H1 (cell line): ENCODE results near the gene HIPK3. TPM values are rescaled to one million over a fixed set of nuclear protein-coding genes. Genes with fewer than 3 reads are reported as not detected.

Source experiments
- CTCF ChIA-PET: fragments of 300-600 bp; sonication (Branson Sonifier 250); formaldehyde crosslinking; loops from one replicate; lab custom pipeline; 2021; ENCODE audit not compliant: partially characterized antibody; lab: Charles Lee
- POLR2A ChIA-PET: fragments of 300-600 bp; sonication (Branson Sonifier 250); formaldehyde crosslinking; loops from one replicate; lab custom pipeline; 2021; ENCODE audit warnings: inconsistent platforms; ENCODE audit not compliant: partially characterized antibody; lab: Charles Lee
- DNase-seq, 2 experiments: peaks; one replicate each; pipeline versions ENCODE4 v3.0.0 to v3.0.0-alpha.2; 2010 to 2022; ENCODE audit warnings: low spot score in 2 of 2, low read depth in 1 of 2, mixed read lengths in 1 of 2
- FAIRE-seq: peaks from 2 replicates; lab custom pipeline; 2011; peaks lifted over from hg19 to GRCh38; lab: Jason Lieb, UNC
- H2AFZ ChIP-seq: 2 replicates; pipeline ENCODE4 v1.8.1; 2012; ENCODE audit warnings: low read length, inconsistent platforms
- H2AK5ac ChIP-seq: 2 replicates; pipeline ENCODE4 v1.6.1; 2013; ENCODE audit warnings: low read depth, low read length
- H2BK120ac ChIP-seq: replicated peaks from 2 replicates; pipeline ENCODE3; 2013; ENCODE audit warnings: low read depth, low read length, inconsistent platforms
- H2BK12ac ChIP-seq: 2 replicates; pipeline ENCODE4 v1.6.1; 2013; ENCODE audit warnings: low read depth, low read length
- H2BK15ac ChIP-seq: 2 replicates; pipeline ENCODE4 v1.6.1; 2013; ENCODE audit warnings: low read length
- H2BK20ac ChIP-seq: 2 replicates; pipeline ENCODE4 v1.6.1; 2013; ENCODE audit warnings: low read length
- H2BK5ac ChIP-seq: 2 replicates; pipeline ENCODE4 v1.6.1; 2013; ENCODE audit warnings: low read depth, low read length
- H3K14ac ChIP-seq: 2 replicates; pipeline ENCODE4 v1.6.1; 2013; ENCODE audit warnings: inconsistent platforms; ENCODE audit not compliant: insufficient read length
- H3K18ac ChIP-seq: 2 replicates; pipeline ENCODE4 v1.6.1; 2013; ENCODE audit warnings: low read length; ENCODE audit errors: extremely low read depth
- H3K23ac ChIP-seq: 2 replicates; pipeline ENCODE4 v1.6.1; 2013; ENCODE audit warnings: inconsistent platforms; ENCODE audit not compliant: insufficient read length
- H3K23me2 ChIP-seq: 2 replicates; pipeline ENCODE4 v1.6.1; 2013; ENCODE audit warnings: low read depth, low read length
- H3K27ac ChIP-seq: 2 replicates; pipeline ENCODE4 v1.6.1; 2011; ENCODE audit warnings: low read depth, low read length, inconsistent platforms
- H3K27me3 ChIP-seq, 4 experiments: replicated peaks in 1 of 4; 1 replicate in 1 of 4; 2 replicates in 3 of 4; pipeline versions ENCODE4 v1.6.1 to v1.8.1; 2011 to 2013; ENCODE audit warnings: low read length in 3 of 4, mild to moderate bottlenecking in 3 of 4, inconsistent platforms in 2 of 4, mixed read lengths in 2 of 4, moderate library complexity in 1 of 4; ENCODE audit not compliant: control insufficient read depth in 3 of 4, insufficient read depth in 3 of 4; ENCODE audit errors: extremely low read depth in 1 of 4
- H3K36me3 ChIP-seq, 4 experiments: 2 replicates each; pipeline versions ENCODE4 v1.6.1 to v1.8.1; 2011 to 2013; ENCODE audit warnings: mild to moderate bottlenecking in 4 of 4, low read length in 3 of 4, moderate library complexity in 2 of 4, control low read depth in 1 of 4, inconsistent platforms in 1 of 4; ENCODE audit not compliant: insufficient read depth in 4 of 4, control insufficient read depth in 2 of 4
- H3K4ac ChIP-seq: replicated peaks from 2 replicates; pipeline ENCODE3; 2013; ENCODE audit warnings: low read length, low read depth, mixed read lengths, inconsistent platforms; ENCODE audit not compliant: insufficient read length
- H3K4me1 ChIP-seq, 4 experiments: replicated peaks in 1 of 4; 1 replicate in 1 of 4; 2 replicates in 3 of 4; pipeline versions ENCODE4 v1.6.1 to v1.8.1; 2011 to 2013; ENCODE audit warnings: low read length in 3 of 4, inconsistent platforms in 2 of 4, mixed read lengths in 1 of 4; ENCODE audit not compliant: insufficient read depth in 4 of 4, control insufficient read depth in 3 of 4
- H3K4me2 ChIP-seq, 2 experiments: 2 replicates each; pipeline versions ENCODE4 v1.6.1 to v1.8.1; 2011 to 2013; ENCODE audit warnings: low read depth in 2 of 2, low read length in 2 of 2, control low read depth in 1 of 2, inconsistent platforms in 1 of 2, mild to moderate bottlenecking in 1 of 2; ENCODE audit not compliant: insufficient read depth in 1 of 2
- H3K4me3 ChIP-seq, 4 experiments: fragments of 200-600, 300-600 bp in 1 of 4; sonication (generic), shearing (Covaris generic), sonication (Bioruptor Twin) in 1 of 4; 2 replicates each; pipeline versions ENCODE4 v1.5.1 to v1.8.1; 2011 to 2016; ENCODE audit warnings: low read length in 4 of 4, low read depth in 3 of 4, control low read depth in 2 of 4, inconsistent platforms in 2 of 4, mild to moderate bottlenecking in 2 of 4, mixed read lengths in 1 of 4, moderate library complexity in 1 of 4; ENCODE audit not compliant: insufficient read depth in 2 of 4; ENCODE audit errors: extremely low read depth in 1 of 4
- H3K56ac ChIP-seq: replicated peaks from 2 replicates; pipeline ENCODE3; 2013; ENCODE audit warnings: low read depth, mild to moderate bottlenecking, mixed read lengths, low read length, inconsistent platforms; ENCODE audit not compliant: insufficient read length
- H3K79me1 ChIP-seq: 2 replicates; pipeline ENCODE4 v1.6.1; 2013; ENCODE audit warnings: low read depth, low read length, control low read depth
- H3K79me2 ChIP-seq, 2 experiments: 2 replicates each; pipeline versions ENCODE4 v1.6.1 to v1.8.1; 2012 to 2013; ENCODE audit warnings: low read length in 2 of 2, mild to moderate bottlenecking in 2 of 2, inconsistent platforms in 1 of 2; ENCODE audit not compliant: insufficient read depth in 2 of 2, control insufficient read depth in 1 of 2
- H3K9ac ChIP-seq, 4 experiments: replicated peaks in 1 of 4; 1 replicate in 1 of 4; 2 replicates in 3 of 4; pipeline versions ENCODE4 v1.6.1 to v1.8.1; 2011 to 2013; ENCODE audit warnings: low read depth in 3 of 4, low read length in 3 of 4, control low read depth in 2 of 4, mild to moderate bottlenecking in 2 of 4, moderate library complexity in 2 of 4, inconsistent platforms in 1 of 4; ENCODE audit errors: extremely low read depth in 1 of 4
- H3K9me3 ChIP-seq, 2 experiments: 2 replicates each; pipeline versions ENCODE4 v1.6.1 to v1.8.1; 2012 to 2013; ENCODE audit warnings: mild to moderate bottlenecking in 2 of 2, moderate library complexity in 2 of 2, control low read depth in 1 of 2, inconsistent platforms in 1 of 2, low read depth in 1 of 2, low read length in 1 of 2, mixed read lengths in 1 of 2; ENCODE audit not compliant: insufficient read depth in 2 of 2
- H4K20me1 ChIP-seq, 2 experiments: replicated peaks in 1 of 2; 2 replicates each; pipeline versions ENCODE3 to v1.8.1; 2011 to 2013; ENCODE audit warnings: inconsistent platforms in 2 of 2, low read length in 2 of 2, mild to moderate bottlenecking in 1 of 2; ENCODE audit not compliant: insufficient read depth in 2 of 2, control insufficient read depth in 1 of 2
- H4K5ac ChIP-seq: 2 replicates; pipeline ENCODE4 v1.6.1; 2013; ENCODE audit warnings: low read length, low read depth, mixed read lengths, inconsistent platforms; ENCODE audit not compliant: insufficient read length
- H4K8ac ChIP-seq: 2 replicates; pipeline ENCODE4 v1.8.0; 2013; ENCODE audit warnings: mild to moderate bottlenecking, moderate library complexity, low read length, inconsistent platforms; ENCODE audit not compliant: insufficient read depth; ENCODE audit errors: extremely low read depth
- H4K91ac ChIP-seq: replicated peaks from 2 replicates; pipeline ENCODE3; 2013; ENCODE audit warnings: low read length, mixed read lengths, inconsistent platforms; ENCODE audit not compliant: insufficient read length
- CHD2 ChIP-seq: IDR thresholded peaks from 2 replicates; pipeline ENCODE4 v1.6.1; 2012; ENCODE audit warnings: low read length, improper control_type of control experiment
- USF2 ChIP-seq: IDR thresholded peaks from 2 replicates; pipeline ENCODE4 v1.6.1; 2011; ENCODE audit warnings: low read length, improper control_type of control experiment
- WGBS, 2 experiments: shearing (Covaris generic) in 1 of 2; methylation state at CpG; one replicate each; pipeline versions ENCODE4 v1.1.6 to v1.1.7; 2013 to 2015; ENCODE audit warnings: low lambda C conversion rate in 2 of 2, mixed read lengths in 2 of 2, inconsistent platforms in 1 of 2, low coverage in 1 of 2, missing lambda C conversion rate in 1 of 2; ENCODE audit not compliant: insufficient replicate concordance in 2 of 2, insufficient coverage in 1 of 2, insufficient read length in 1 of 2; ENCODE audit errors: extremely low coverage in 1 of 2, missing lambda C conversion rate in 1 of 2; 5-methylcytosine and 5-hydroxymethylcytosine counted together
- polyA plus RNA-seq, 7 experiments: library from polyadenylated mRNA; depleted of rRNA in 3 of 7; stranded (reverse) in 5 of 7; unstranded in 2 of 7; fragments of >200 nt in 5 of 7; fragments of 200-250 nt in 2 of 7; gene quantifications; 1 replicate in 5 of 7; 2 replicates in 1 of 7; 4 replicates in 1 of 7; pipeline versions ENCODE4 v1.2.1 to v1.2.3, GENCODE V29; 2011 to 2013; ENCODE audit warnings: missing spikeins in 2 of 7, mixed read lengths in 2 of 7
- total RNA-seq: library from RNA; stranded (reverse); fragmentation: NEBNext Ultra II Directional; extraction: Animal tissue kit (Norgen Biotek cat#: 25700); gene quantifications from 2 replicates; pipeline ENCODE4 v1.2.1, GENCODE V29; 2021

The HIPK3 gene
- total and polyA plus RNA-seq, 2 of the 8 experiments (the other 6 are each of a cell fraction or from before 2014, with no cell fraction given) = 5.0 to 22.3 TPM

GRCh38 chr11:33390944-33391892 is 134.0 kb downstream of the HIPK3 start:
- Histone ChIP-seq H3K9me3 (no peaks in the 10 kb centered on the region), H3K79me1 (no peaks in the 10 kb centered on the region; the same call in 1 of the 2 replicates), H2AFZ (no peak overlapping the region), H4K5ac (no peak overlapping the region), H3K79me2 (no peaks in the 10 kb centered on the region), H2BK120ac (no peak overlapping the region), H2BK5ac (no peak overlapping the region), H2BK15ac (no peak overlapping the region), H3K9ac (no peak overlapping the region), H3K4ac (no peak overlapping the region), H3K27ac (no peak overlapping the region), H2BK12ac (no peak overlapping the region), H3K4me2 (no peak overlapping the region), H3K4me3 (no peak overlapping the region), H3K23me2 (no peaks in the 10 kb centered on the region), H3K23ac (no peak overlapping the region), H3K18ac (no peak overlapping the region), H2BK20ac (no peak overlapping the region), H4K8ac (no peak overlapping the region), H3K14ac (no peak overlapping the region), H4K91ac (no peak overlapping the region), H3K36me3 (no peaks in the 10 kb centered on the region), H2AK5ac (no peak overlapping the region), H4K20me1 (no peaks in the 10 kb centered on the region), H3K56ac (no peak overlapping the region), H3K27me3 (no peaks in the 10 kb centered on the region), H3K4me1 (no peaks in the 10 kb centered on the region)
- 89% methylated on average over 13 of the region's 13 CpGs; no CpG with 5 or more reads in 1 of the 2 experiments for WGBS, 2 experiments
- ChIA-PET CTCF (interaction anchor here (0.8 kb wide), 1 partner anchor 111 kb away, joined by 3 read pairs; no protein-coding TSS in a partner anchor), POLR2A (no interaction called here)
- FAIRE-seq (no peak), DNase-seq (no peak)
- TF ChIP-seq CHD2 (no peak), USF2 (no peak)
